Measurements from ENCODE around the gene COX4I2.
"Not testable (repeated sequence)": the region's sequence is repeated elsewhere in the genome, so short reads cannot be mapped to it uniquely, and the experiment has no call there.

Gene COX4I2

GRCh38 chr20:31661625-31662371 is 24.1 kb downstream of the COX4I2 start:
- peak; percentile 71 to 74 for DNase-seq

GRCh38 chr20:31662372-31662854 is 24.7 kb downstream of the COX4I2 start:
- no peak for DNase-seq

- no peak for DNase-seq
Measured at GRCh38 chr20:31663524-31663837, 25.8 kb downstream of the COX4I2 start.

GRCh38 chr20:31663838-31664695 is 26.4 kb downstream of the COX4I2 start:
- DNase-seq, result peak; percentile 46 to 61

GRCh38 chr20:31664696-31665354 is 27.1 kb downstream of the COX4I2 start:
- no peak for DNase-seq

DNA sequence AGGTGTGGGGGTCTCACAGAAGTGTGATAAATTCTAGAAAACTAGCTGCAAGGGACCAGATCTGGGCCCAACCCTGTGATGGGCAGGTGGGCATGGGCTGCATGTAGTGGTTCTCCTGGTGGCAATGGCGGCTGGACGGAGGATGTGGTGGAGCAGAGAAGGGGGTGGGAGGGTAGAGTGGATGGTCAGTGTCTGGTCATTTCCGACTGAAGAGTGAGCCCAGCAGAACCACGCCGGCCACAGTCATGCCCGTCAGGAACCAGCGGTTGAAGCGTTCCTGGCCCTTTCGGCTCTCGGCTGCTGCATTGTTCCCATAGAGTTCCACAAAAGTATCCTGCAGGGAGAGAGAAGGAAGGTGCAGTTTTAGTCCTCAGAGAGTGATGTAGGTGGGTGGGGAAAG is 28.0 kb downstream of the COX4I2 start:
- no peak for DNase-seq

- no peak for DNase-seq
Measured at GRCh38 chr20:31666258-31667042, 28.7 kb downstream of the COX4I2 start.

DNA sequence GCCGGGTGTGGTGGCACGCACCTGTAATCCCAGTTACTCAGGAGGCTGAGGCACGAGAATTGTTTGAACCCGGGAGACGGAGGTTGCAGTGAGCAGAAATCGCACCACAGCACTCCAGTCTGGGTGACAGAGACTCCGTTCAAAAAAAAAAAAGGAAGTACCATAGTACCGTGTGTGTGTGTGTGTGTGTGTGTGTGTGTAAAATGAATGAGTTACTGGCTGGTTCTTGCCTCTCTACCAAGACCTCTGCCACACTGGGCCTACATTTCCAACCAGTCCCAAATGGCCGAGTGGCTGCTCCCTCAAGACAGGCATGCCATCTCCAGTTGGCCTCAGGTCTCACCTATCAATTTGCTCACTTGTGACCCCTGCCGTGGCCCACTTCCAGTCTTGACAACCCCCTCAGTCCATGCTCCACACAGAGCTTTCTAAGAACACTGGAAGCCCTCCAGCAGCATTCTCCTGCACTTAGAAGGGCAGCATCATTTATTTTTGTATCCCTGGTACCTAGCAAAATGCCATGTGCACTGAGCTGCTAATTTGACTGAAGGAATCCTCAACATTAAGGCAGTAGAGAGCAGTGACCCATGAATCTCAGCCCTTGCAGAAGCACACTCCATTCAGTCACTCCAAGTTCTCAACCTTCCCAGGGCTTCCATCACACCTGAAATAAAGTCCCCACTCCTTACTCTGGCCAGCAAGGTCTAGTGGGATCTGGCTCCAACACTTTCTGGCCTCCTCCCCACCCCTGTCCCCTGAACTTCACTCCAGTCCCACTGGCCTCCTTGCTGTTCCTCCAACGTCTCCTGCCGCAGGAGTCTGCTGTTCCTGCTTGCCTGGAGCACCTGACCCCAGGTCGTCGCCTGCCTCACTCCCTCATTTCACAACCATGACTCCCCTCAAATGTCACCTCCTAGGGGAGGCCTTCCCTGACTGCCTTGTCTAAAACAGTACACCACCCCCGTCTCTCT is 29.9 kb downstream of the COX4I2 start:
- DNase-seq, result no peak

DNA sequence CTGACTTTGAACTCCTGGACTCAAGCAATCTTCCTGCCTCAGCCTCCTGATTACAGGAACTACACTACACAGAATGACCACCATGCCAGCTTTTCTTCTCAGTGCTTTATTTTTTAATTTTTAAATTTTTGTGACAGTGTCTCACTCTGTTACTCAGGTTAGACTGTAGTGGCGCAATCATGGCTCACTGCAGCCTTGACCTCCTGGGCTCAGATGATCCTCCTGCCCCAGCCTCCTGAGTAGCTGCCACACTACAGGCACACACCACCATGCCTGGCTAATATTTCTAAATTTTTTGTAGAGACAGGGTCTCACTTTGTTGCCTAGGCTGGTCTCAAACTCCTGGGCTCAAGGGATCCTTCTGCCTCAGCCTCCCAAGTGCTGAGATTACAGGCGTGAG is 31.2 kb downstream of the COX4I2 start:
- DNase-seq, result not testable (repeated sequence)

- no peak for DNase-seq
Measured at GRCh38 chr20:31669876-31670275, 32.2 kb downstream of the COX4I2 start.

GRCh38 chr20:31670371-31671228 is 32.9 kb downstream of the COX4I2 start:
- DNase-seq, result peak; percentile 76 to 83

DNA sequence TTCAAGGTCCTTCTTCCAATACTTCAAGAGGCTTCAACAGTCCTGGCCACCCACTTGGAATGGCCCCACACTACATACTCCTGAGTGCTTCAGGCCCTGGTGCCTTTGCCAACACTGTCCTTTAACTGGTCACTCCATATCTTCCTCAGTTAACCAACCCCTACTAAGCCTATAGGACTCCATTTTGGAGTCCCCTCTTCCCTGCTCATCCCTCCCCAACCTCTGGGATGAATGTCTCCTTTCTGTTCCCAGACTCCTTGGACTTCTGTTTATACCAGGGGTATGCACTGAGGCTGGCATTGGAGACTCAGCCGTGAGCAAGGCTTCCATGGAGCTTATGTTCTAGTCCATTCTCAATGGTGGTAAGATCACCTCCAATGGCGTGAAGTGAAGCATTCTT is 33.6 kb downstream of the COX4I2 start:
- no peak for DNase-seq

GRCh38 chr20:31673435-31673834 is 35.7 kb downstream of the COX4I2 start:
- DNase-seq, result no peak

- DNase-seq, result no peak
Measured at GRCh38 chr20:31673943-31674463, 36.3 kb downstream of the COX4I2 start.

- no peak for DNase-seq
Measured at GRCh38 chr20:31674895-31675827, 37.4 kb downstream of the COX4I2 start.

- no peak for DNase-seq
Measured at GRCh38 chr20:31675828-31676608, 38.3 kb downstream of the COX4I2 start.

GRCh38 chr20:31676609-31676989 is 38.9 kb downstream of the COX4I2 start:
- DNase-seq, result no peak

DNA sequence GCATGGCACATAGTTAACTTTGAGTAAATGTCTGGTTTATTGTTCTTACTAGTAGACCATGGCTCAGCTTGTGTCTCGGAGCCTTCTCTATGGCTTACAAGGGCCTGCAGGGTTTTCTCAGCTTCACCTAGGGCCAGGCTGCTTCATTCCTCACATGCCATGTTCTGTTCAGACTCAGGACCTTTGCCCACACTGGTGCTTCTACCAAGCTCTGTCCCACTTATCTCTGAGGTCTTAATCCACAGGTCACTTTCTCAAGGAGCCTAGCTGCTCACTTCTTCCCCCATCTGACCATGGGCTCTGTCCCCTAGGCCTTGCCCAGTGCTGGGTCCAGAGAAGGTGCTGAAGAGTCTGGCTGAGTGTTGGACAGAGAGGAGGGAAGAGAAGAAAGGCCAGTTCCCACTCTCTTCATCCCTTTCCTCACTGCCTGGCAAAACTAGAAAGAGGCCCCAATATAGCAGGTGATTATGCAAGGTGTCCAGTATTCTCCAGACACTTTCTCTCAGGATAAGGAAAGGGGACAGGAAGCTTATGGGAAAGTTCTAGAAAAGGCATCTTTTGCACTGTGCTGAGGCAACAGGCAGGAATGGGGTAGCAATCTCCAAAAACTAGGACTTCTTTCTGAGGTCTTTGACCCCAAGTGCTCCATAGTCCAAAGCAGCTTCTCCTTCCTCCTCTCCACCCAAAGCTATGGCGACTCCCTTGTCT is 40.0 kb downstream of the COX4I2 start:
- no peak for DNase-seq
